Kidney (tissue), 14 donors: ENCODE results near the gene S100Z. TPM values are rescaled to one million over a fixed set of nuclear protein-coding genes. Genes with fewer than 3 reads are reported as not detected.

Source experiments
- DNase-seq, 5 donors: peaks; one replicate each; pipeline ENCODE4 v3.0.0-alpha.2; 2013 to 2020
- FAIRE-seq: peaks from 2 replicates; lab custom pipeline; 2012; peaks lifted over from hg19 to GRCh38; lab: Jason Lieb, UNC
- H3K27ac ChIP-seq, 2 donors: one replicate each; pipeline ENCODE4 v1.7.0; 2013; ENCODE audit warnings: low read depth in 2 of 2, low read length in 2 of 2, inconsistent platforms in 1 of 2
- H3K27me3 ChIP-seq: one replicate; pipeline ENCODE4 v1.7.1; 2013; ENCODE audit warnings: low read length, inconsistent platforms; ENCODE audit not compliant: control insufficient read depth, insufficient read depth
- H3K36me3 ChIP-seq, 3 donors: one replicate each; pipeline versions ENCODE4 v1.7.0 to v1.7.1; 2013; ENCODE audit warnings: low read length in 3 of 3, control low read depth in 1 of 3, inconsistent platforms in 1 of 3; ENCODE audit not compliant: insufficient read depth in 3 of 3, control insufficient read depth in 2 of 3
- H3K4me1 ChIP-seq, 3 donors: one replicate each; pipeline versions ENCODE4 v1.7.0 to v1.7.1; 2013; ENCODE audit warnings: low read length in 3 of 3, inconsistent platforms in 1 of 3, low read depth in 1 of 3; ENCODE audit not compliant: control insufficient read depth in 2 of 3, insufficient read depth in 2 of 3
- H3K4me3 ChIP-seq, 3 donors: one replicate each; pipeline versions ENCODE4 v1.7.0 to v1.8.1; 2013; ENCODE audit warnings: low read length in 3 of 3, control low read depth in 1 of 3, inconsistent platforms in 1 of 3
- H3K9ac ChIP-seq, 3 donors: one replicate each; pipeline versions ENCODE4 v1.7.0 to v1.7.1; 2013; ENCODE audit warnings: low read length in 3 of 3, control low read depth in 1 of 3, inconsistent platforms in 1 of 3
- H3K9me3 ChIP-seq, 3 donors: one replicate each; pipeline versions ENCODE4 v1.7.0 to v1.7.1; 2013; ENCODE audit warnings: low read length in 3 of 3, control low read depth in 1 of 3, inconsistent platforms in 1 of 3; ENCODE audit not compliant: control insufficient read depth in 2 of 3, insufficient read depth in 1 of 3
- intact Hi-C: fragments of 100-400 bp; cut with DNase I; formaldehyde crosslinking; loops from one replicate; pipeline ENCODE4 v1.11.1; 2022
- polyA plus RNA-seq: library from polyadenylated mRNA; stranded (reverse); fragments of 350-450 nt; fragmentation: Illumina TruSeq; extraction: RNeasy Lipid Tissue Mini Kit (QIAGEN cat#74804); gene quantifications from one replicate; pipeline ENCODE4 v1.2.3, GENCODE V29; 2014; ENCODE audit warnings: low read depth, low replicate concordance; ENCODE audit not compliant: insufficient read depth
- total RNA-seq: library from RNA; stranded (reverse); fragmentation: NEBNext Ultra II Directional; extraction: Animal tissue kit (Norgen Biotek cat#: 25700); gene quantifications from one replicate; pipeline ENCODE4 v1.2.1, GENCODE V29; 2021
- TF ChIP-seq, protein P1 (sequence below): IDR thresholded peaks from 3 replicates; pipeline ENCODE4 v1.5.1; 2012; ENCODE audit warnings: mild to moderate bottlenecking, moderate library complexity, borderline replicate concordance; ENCODE audit not compliant: insufficient read depth; ENCODE audit errors: extremely low read depth
- donor health status: control.
- donor health status: control.
- donor health status: control.
- donor health status: control.
- donor health status: control.
- donor health status: DM: yes; HTN: yes; CAD: no.
- donor health status: Normal renal cell carcinoma (clear cell type).

S100Z gene
- total and polyA plus RNA-seq, 2 donors from 2014 or later = 0.69 to 1.2 TPM

DNA sequence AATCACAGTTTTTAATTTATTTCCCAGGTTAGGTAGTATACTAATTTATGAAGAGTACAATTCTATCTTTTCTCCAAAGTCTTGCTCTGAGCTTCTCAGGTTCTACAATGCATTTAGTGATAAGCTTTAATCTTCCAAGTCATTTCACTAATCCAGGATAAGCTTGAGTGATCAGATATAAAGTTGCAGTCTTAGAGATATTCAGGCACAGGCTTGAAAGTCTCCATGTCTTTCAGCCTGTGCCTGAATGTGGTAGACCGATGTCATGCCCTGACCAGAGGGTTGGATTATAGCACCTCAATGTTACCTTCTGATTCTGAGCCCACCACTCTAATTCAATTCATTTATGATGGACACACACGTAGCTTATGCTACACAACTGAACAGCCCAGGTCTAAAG, 106.2 kb downstream of the S100Z start:
- H3K36me3 ChIP-seq = no peaks in the 10 kb centered on the region
- no peak overlapping the region for H3K4me3 ChIP-seq
- no peak overlapping the region for H3K9ac ChIP-seq
- no peak overlapping the region for H3K27ac ChIP-seq
- DNase-seq (no peak), FAIRE-seq (no peak)
- intact Hi-C loops = no loop called here
- H3K4me1 ChIP-seq = peaks cover 0 to 8% (median 0%) of the 10 kb centered on the region in 3 donors
- TF ChIP-seq, protein P1, sequence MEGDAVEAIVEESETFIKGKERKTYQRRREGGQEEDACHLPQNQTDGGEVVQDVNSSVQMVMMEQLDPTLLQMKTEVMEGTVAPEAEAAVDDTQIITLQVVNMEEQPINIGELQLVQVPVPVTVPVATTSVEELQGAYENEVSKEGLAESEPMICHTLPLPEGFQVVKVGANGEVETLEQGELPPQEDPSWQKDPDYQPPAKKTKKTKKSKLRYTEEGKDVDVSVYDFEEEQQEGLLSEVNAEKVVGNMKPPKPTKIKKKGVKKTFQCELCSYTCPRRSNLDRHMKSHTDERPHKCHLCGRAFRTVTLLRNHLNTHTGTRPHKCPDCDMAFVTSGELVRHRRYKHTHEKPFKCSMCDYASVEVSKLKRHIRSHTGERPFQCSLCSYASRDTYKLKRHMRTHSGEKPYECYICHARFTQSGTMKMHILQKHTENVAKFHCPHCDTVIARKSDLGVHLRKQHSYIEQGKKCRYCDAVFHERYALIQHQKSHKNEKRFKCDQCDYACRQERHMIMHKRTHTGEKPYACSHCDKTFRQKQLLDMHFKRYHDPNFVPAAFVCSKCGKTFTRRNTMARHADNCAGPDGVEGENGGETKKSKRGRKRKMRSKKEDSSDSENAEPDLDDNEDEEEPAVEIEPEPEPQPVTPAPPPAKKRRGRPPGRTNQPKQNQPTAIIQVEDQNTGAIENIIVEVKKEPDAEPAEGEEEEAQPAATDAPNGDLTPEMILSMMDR = no peak
- peaks cover 12% of the 10 kb centered on the region for H3K27me3 ChIP-seq
- H3K9me3 ChIP-seq = no peaks in the 10 kb centered on the region

DNA sequence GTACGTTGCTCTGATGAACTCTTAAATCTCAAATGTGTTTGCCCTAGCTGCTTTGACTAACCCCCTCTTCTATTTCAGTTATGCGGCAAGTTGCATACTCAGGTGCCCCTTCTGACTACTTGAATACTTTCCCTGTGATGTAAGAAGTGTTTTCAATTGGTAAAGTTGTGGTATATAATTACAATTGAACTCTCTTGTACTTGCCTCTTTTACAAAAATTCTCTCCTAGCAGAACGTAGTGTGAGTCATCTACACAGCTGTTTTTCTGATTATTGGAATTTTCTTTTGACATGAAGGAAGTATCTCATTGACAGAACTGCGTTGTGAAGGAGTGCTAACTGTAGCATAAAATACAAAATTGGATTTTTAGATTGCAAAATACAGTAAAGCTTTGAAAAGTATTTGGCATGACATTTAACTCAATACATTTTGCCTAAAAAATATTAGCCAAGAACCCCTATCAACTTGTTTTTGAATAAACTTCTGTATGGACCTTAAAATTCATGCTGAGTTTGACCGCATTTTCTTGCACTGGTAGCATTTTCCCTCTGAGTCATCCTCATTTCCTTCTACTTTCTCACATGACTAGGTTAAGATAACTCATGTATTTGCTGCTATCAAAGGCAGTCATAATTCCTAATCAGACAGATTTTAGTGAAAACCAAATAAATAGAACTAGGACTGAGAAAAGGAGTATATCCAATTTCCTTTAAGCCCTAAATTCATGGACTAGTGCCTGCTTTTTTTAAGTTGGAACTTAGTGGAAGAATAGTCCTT, 109.4 kb downstream of the S100Z start:
- H3K9me3 ChIP-seq = no peaks in the 10 kb centered on the region
- DNase-seq (peak in 1 of 5 donors; percentile 18), FAIRE-seq (no peak)
- no peak overlapping the region for H3K4me3 ChIP-seq
- intact Hi-C loops = no loop called here
- peaks cover 0 to 5% (median 0%) of the 10 kb centered on the region in 3 donors for H3K4me1 ChIP-seq
- H3K27me3 ChIP-seq = peaks cover 10% of the 10 kb centered on the region
- H3K36me3 ChIP-seq = no peaks in the 10 kb centered on the region
- TF ChIP-seq, protein P1 = no peak
- H3K9ac ChIP-seq = no peak overlapping the region
- peak overlapping the region in 1 of 2 donors; percentile 17 for H3K27ac ChIP-seq

GRCh38 chr5:76960004-76960625, 110.3 kb downstream of the S100Z start:
- peaks cover 3% of the 10 kb centered on the region for H3K27me3 ChIP-seq
- no peak overlapping the region for H3K4me3 ChIP-seq
- no peaks in the 10 kb centered on the region for H3K36me3 ChIP-seq
- H3K4me1 ChIP-seq = peaks cover 0 to 4% (median 0%) of the 10 kb centered on the region in 3 donors
- FAIRE-seq (no peak), DNase-seq (peak in 2 of 5 donors; percentile 19 to 47)
- no peak overlapping the region for H3K9ac ChIP-seq
- intact Hi-C loops = no loop called here
- TF ChIP-seq, protein P1 = no peak
- no peaks in the 10 kb centered on the region for H3K9me3 ChIP-seq
- no peak overlapping the region for H3K27ac ChIP-seq
